WTC11 (cell line): ENCODE data around the gene SUCLG1.

Experiments used
- ATF3 ChIP-seq: sonication (generic); formaldehyde crosslinking; conservative IDR thresholded peaks from 2 replicates; pipeline ENCODE4 v1.8.1; 2022; ENCODE audit warnings: mild to moderate bottlenecking, missing genetic modification reagents
- CTCF ChIP-seq: fragments of 200-600 bp; IDR thresholded peaks from 2 replicates; pipeline ENCODE4 v1.8.0; 2022; ENCODE audit warnings: antibody characterized with exemption
- ETV6 ChIP-seq: sonication (generic); formaldehyde crosslinking; IDR thresholded peaks from 2 replicates; pipeline ENCODE4 v1.8.1; 2022; ENCODE audit warnings: mild to moderate bottlenecking, missing genetic modification reagents
- GABPB1 ChIP-seq: sonication (generic); formaldehyde crosslinking; IDR thresholded peaks from 2 replicates; pipeline ENCODE4 v1.8.1; 2023; ENCODE audit warnings: mild to moderate bottlenecking, missing genetic modification reagents
- GRHL2 ChIP-seq: fragments of 250-450 bp; sonication (Bioruptor Pico); IDR thresholded peaks from 2 replicates; pipeline ENCODE4 v1.8.0; 2022; ENCODE audit warnings: mild to moderate bottlenecking, moderate library complexity; ENCODE audit not compliant: insufficient replicate concordance, severe bottlenecking
- JUN ChIP-seq: sonication (generic); formaldehyde crosslinking; IDR thresholded peaks from 2 replicates; pipeline ENCODE4 v1.8.0; 2023; ENCODE audit warnings: mild to moderate bottlenecking, missing genetic modification reagents
- MLX ChIP-seq: sonication (generic); formaldehyde crosslinking; IDR thresholded peaks from 2 replicates; pipeline ENCODE4 v1.8.1; 2023; ENCODE audit warnings: mild to moderate bottlenecking, missing genetic modification reagents, moderate library complexity
- NR2C2 ChIP-seq: sonication (generic); formaldehyde crosslinking; IDR thresholded peaks from 2 replicates; pipeline ENCODE4 v1.8.0; 2022; ENCODE audit warnings: mild to moderate bottlenecking, missing genetic modification reagents
- TCF7 ChIP-seq: sonication (generic); formaldehyde crosslinking; IDR thresholded peaks from 2 replicates; pipeline ENCODE4 v1.8.0; 2022; ENCODE audit warnings: mild to moderate bottlenecking, low read depth, missing genetic modification reagents, moderate library complexity
- TEAD4 ChIP-seq: sonication (generic); formaldehyde crosslinking; IDR thresholded peaks from 2 replicates; pipeline ENCODE4 v1.8.0; 2022; ENCODE audit warnings: mild to moderate bottlenecking, missing genetic modification reagents
- USF1 ChIP-seq: sonication (generic); formaldehyde crosslinking; IDR thresholded peaks from 2 replicates; pipeline ENCODE4 v1.8.0; 2022; ENCODE audit warnings: mild to moderate bottlenecking, missing genetic modification reagents
- ZNF425 ChIP-seq: fragments of 250-450 bp; sonication (Bioruptor Pico); conservative IDR thresholded peaks from 2 replicates; pipeline ENCODE4 v1.9.0; 2021; ENCODE audit warnings: mild to moderate bottlenecking
- ZNF512 ChIP-seq: sonication (generic); formaldehyde crosslinking; IDR thresholded peaks from 2 replicates; pipeline ENCODE4 v1.8.1; 2022; ENCODE audit warnings: missing genetic modification reagents, borderline replicate concordance

- TF ChIP-seq CTCF, result no peak
- no peak for TF ChIP-seq ETV6 (CRISPR knock-in tag)
- TF ChIP-seq ATF3, result no peak
- TF ChIP-seq GABPB1 (CRISPR knock-in tag), result no peak
- TF ChIP-seq TEAD4 (CRISPR knock-in tag), result no peak
- TF ChIP-seq GRHL2, result no peak
- TF ChIP-seq USF1 (CRISPR knock-in tag), result no peak
- no peak for TF ChIP-seq ZNF512 (CRISPR knock-in tag)
- no peak for TF ChIP-seq NR2C2
- no peak for TF ChIP-seq TCF7 (CRISPR knock-in tag)
- no peak for TF ChIP-seq MLX (CRISPR knock-in tag)
- TF ChIP-seq JUN (CRISPR knock-in tag), result no peak
- TF ChIP-seq ZNF425 (CRISPR knock-in tag), result no peak
Observed at GRCh38 chr2:84383271-84383670, 75.8 kb downstream of the SUCLG1 start.
